A172 (cell line): ENCODE data around the gene SLC9A2. TPM values are rescaled to one million over a fixed set of nuclear protein-coding genes. Genes with fewer than 3 reads are reported as not detected.

Source experiments
- DNase-seq: peaks from one replicate; pipeline ENCODE4 v3.0.0-alpha.2; 2015; ENCODE audit warnings: low spot score
- total RNA-seq: library from RNA; depleted of rRNA; stranded (reverse); fragments of >200 nt; shearing (Covaris generic); gene quantifications from 2 replicates; pipeline ENCODE4 v1.2.3, GENCODE V29; 2014; rRNA removed

Gene SLC9A2
- total RNA-seq, 1 experiment from 2014 or later: 1.2 TPM

DNA sequence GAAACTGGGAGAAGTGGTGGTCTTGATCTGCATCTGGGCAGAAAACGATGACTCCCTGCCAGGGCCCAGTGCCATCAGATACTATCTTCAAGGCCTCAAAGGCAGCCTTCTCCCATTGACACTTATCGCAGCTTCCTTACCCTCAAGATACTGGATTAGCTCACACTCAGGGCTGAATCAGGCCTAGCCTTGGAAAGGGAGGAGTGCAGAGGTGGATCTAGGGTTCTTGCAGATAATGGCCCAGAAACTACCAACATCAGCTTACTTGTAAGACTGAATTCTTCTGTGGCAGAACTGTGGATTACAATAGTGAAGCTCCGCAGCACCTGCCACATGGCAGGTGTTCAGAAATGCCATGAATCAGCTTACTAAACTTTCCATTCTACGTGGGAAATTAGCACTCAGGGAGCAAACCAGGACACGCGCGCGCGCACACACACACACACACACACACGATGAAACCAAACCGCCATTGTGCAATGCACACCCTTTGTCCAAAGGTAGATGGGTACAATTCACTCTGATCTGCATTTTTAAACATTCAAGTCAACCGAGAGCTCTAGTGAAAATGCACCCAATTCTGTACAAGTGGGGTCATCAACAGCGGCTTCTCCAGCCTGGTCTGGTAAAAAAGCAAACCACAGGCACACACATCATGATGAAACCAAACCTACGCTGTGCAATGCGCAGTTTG is 116.2 kb downstream of the SLC9A2 start:
- no peak for DNase-seq

DNA sequence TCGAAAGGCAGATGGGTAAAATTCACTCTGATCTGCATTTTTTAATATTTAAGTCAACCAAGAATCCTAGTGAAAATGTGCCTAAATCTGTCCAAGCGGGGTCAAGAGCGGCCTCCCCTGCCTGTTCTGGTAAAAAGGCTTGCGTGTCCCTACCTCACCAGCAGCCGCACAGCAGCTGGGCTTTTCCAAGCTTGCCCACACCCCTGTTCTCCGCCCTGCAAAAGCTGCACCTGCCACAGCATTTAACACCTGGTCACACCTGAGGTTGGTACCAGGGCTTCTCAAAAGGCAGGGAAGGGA is 116.7 kb downstream of the SLC9A2 start:
- DNase-seq: no peak

DNA sequence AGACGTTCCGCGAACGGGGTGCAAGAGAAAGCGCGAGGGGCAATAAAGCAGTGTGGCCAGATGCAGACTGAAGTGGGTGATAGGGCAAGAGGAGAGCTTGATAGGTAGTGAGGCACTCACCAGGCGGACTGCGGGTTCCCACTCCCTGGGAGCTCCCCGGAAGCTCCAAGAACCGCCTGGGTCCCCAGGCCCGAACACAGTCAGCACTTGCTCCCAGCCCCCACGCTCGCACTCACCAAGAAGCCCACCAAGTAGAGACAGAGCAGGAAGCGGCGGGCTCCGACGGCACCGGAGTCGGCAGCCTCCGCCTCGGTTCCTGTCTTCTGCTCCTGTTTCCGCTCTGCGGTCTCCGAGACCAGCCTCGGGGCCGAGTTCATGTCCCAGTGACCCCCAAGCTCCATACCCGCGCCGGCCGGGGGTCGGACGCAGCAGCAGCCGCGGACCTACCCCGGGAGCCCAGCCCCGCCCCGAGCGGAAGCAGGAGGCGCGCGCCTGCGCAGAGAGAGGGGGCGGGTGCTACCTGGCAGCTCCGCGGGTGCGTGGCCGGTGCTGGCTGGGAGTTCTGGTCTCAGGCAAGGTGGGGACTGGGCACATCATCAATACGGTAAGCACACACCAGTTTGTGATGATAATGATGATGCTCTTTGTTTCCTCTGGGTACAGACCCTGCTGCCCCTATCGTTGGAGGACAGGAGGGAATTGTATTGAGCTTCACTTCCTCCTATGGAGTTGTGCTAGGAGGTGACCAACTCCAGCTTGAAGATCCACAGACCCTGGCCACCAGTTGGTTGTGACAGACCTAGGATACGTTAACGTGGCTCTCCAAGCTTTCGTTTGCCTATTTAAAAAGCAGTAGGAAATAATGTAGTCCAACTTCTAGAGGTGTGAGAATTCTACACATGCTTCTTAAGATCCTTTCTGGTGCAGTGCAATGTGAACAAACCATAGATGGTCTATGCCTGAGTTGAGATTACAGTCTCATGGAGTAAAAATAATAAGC is 117.4 kb downstream of the SLC9A2 start:
- peak; percentile 34 for DNase-seq

DNA sequence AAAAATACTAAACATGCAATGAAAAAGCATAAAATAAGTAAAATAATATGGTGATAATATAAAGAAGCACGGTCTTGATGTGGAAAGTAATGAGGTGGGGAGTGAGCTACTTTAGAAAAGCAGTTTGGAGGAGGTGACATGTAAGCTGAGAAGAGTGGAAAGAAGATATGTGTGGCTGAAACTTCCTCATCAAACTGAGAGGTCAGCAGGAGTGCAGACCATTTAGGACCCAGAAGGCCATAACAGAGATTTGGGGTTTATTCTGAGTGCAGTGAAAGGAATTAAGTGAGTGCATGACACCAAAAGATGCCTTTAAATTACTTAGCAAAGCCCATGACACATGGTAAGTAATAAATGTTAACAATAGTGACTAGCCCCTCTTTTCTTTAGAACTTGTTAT is 118.1 kb downstream of the SLC9A2 start:
- no peak for DNase-seq

DNA sequence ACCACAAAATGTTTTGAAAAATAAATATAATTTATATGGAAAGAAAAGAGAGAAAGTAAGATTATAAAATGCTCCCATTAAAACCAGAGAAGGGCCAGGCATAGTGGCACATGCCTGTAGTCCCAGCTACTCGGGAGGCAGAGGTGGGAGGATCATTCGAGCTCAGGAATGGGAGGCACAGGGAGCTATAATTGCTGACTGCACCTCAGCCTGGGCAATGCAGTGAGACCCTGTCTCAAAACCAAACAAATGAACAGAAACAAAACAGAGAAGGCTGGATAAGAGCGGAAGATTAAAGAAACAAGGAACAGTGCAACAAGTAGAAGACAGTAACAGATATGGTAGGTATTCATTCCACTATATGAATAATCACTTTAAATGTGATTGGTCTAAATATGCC is 123.9 kb downstream of the SLC9A2 start:
- no peak for DNase-seq

DNA sequence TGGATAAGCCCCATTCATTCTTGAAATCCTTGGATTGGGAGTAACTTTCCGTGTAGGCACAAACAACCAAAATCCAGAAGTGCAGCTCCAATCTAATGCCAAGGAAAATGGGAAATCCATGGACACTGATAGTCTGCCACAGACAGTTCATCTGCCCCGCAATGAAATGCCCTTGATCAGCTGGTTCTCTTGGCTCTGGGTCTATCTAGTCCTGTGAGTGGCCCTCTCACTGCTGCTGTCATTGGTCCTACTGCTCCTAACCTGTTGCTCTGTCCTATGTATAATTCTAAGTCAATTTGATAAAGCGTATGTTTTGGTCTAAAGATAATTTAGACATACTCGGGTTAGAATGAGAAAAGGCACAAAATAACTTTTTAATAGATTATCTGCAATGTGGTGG is 128.8 kb downstream of the SLC9A2 start:
- DNase-seq: no peak

DNA sequence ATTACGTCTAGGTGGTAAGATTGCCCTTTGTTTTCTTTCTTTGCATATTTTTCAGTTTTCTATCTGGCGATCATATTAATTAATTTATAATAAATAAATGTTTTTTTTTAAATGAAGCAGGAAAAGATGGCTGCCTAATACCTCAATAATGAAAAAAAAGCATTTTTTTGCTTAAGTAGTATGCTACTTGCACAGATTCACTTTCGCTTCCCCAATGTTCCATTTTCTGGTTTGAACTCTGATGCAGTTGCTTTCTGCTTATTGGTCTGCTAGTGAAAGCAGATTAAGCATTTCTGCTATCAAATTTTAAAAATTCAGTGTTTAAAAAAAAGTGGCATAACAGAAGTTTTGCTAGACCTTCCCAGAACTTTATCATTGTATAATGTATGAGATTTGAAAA is 130.6 kb downstream of the SLC9A2 start:
- no peak for DNase-seq

DNA sequence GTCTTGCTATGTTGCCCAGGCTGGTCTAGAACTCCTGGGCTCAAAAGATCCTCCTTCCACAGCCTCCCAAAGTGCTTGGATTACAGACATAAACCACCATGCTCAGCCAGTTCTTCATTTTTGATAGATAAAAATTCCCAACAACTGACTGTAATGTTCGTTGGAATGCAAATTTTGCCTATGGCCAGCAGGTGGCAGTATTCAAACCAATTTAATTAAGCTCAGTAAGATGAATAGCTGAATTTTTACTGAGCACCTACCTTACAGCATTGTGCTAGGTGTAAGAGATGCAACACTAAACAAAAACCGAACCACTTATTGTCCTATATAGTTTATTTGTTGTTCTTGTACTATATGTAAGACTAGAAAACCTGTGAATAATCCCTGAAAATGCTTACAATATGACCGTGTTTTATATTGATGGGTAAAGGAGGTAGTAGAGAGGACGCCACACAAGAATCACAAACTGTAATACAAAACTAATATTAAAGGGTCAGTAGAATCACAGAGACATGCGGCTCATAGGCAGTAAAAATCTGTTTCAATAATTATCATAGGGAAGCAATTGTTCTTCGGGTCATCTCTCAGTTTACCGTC is 134.3 kb downstream of the SLC9A2 start:
- peak; percentile 46 for DNase-seq

DNA sequence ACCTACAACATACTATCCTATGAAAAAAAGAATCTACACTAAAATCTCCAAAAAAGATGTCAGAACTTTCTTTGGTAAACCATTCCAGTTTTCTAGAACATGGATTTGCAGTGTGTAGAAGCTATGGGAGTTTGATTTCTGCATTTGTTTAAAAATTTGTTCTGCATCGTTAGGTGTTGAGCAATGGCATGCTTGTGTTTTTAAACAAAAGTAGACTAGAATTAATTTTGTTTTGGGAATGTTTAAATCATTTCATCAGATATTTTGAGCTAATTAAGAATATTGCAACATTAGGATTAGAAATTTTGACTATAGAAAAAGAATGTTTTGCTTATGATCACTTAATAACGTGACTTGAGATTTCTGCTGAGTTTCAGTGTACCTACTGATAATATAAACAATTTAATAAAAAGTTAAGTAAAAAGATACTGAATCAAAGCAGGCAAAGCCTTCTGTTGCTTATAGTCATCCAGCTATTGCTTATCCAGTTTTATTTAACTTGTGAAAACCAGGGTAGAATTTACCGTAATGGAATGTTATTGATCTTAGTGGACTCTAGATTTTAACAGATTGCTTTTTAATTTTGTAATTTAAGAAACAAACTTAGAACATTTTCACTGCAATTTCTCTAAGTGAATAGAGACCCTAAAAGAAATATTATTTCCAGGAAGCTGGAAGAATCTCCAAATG is 135.2 kb downstream of the SLC9A2 start:
- DNase-seq: no peak

DNA sequence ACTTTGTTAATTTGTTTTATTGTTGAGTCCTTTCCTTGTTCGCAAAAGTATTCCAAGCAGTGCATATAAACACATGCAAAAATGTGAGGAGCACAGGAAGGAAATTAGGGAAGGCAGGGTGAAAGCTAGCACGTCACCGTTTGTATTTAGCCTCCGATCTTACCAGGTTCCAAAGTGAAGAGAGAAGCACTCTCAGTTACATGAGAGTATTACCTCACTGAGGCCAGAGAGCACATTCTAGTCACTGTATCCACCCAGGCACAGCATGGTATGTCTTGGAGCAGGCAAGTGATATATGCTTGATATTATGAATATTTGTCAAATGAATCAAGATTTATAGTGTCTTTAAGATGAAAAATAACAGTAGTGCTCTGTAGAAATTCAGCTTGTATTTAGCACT is 135.9 kb downstream of the SLC9A2 start:
- DNase-seq: no peak

DNA sequence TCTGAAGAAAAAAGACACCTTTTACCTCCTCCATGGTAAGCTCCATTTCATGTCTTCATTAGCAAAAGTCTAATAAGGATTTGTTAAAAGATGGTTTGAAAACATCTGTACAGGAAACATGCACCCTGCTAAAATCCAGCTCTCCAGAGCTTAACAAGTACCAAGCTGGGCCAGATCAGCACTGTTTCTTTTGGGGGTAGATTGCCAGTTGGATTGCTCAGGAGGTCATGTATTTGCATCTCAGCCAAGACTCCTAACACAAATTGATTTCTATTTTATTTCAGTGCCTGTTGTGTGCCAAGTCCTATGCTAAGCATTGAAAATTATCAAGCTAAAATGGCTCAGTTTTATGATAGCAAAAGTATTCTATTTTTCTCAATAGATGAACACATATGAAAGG is 139.1 kb downstream of the SLC9A2 start:
- no peak for DNase-seq

Other genes with a start within 250 kb of the SLC9A2 start
- gene IL18RAP, start 196.4 kb upstream of the SLC9A2 start, total RNA-seq: not detected in 2 replicates
- 0.31 and 0.84 TPM in 2 replicates for gene SLC9A4, start 146.3 kb upstream of the SLC9A2 start, total RNA-seq
- gene TMEM182, start 142.5 kb downstream of the SLC9A2 start, total RNA-seq: 1.2 and 1.8 TPM in 2 replicates